Neural cell (in vitro differentiated cells): Measurements from ENCODE around the gene EFEMP2. TPM values are rescaled to one million over a fixed set of nuclear protein-coding genes. Genes with fewer than 3 reads are reported as not detected.

Experiments used
- H2AFZ ChIP-seq: fragments of 200-600, 300-800 bp; sonication (generic), shearing (Covaris generic); 2 replicates; pipeline ENCODE4 v1.6.0; 2014; ENCODE audit warnings: low read depth, mild to moderate bottlenecking, antibody characterized with exemption, low read length, moderate library complexity
- H3F3A ChIP-seq: fragments of 200-600 bp; shearing (Covaris generic); 2 replicates; pipeline ENCODE4 v1.6.1; 2016; ENCODE audit warnings: mild to moderate bottlenecking, moderate library complexity, mixed read lengths, antibody characterized with exemption, low read length; ENCODE audit not compliant: insufficient read depth, poor library complexity, severe bottlenecking
- H3K27ac ChIP-seq: fragments of 200-600, 300-800 bp; sonication (generic), shearing (Covaris generic); 2 replicates; pipeline ENCODE4 v1.5.1; 2014; ENCODE audit warnings: mild to moderate bottlenecking, low read length, moderate library complexity
- H3K27me3 ChIP-seq: fragments of 300-800, 200-600 bp; sonication (generic), shearing (Covaris generic); 2 replicates; pipeline ENCODE4 v1.6.0; 2014; ENCODE audit warnings: mild to moderate bottlenecking, low read depth, low read length, moderate library complexity; ENCODE audit not compliant: insufficient read depth
- H3K36me3 ChIP-seq: fragments of 300-800, 200-600 bp; sonication (generic), shearing (Covaris generic); 2 replicates; pipeline ENCODE4 v1.5.1; 2014; ENCODE audit warnings: mild to moderate bottlenecking, antibody characterized with exemption, low read length, moderate library complexity; ENCODE audit not compliant: insufficient read depth
- H3K4me2 ChIP-seq: fragments of 300-800, 200-600 bp; sonication (generic), shearing (Covaris generic); 2 replicates; pipeline ENCODE4 v1.6.0; 2014; ENCODE audit warnings: mild to moderate bottlenecking, low read length
- H3K4me3 ChIP-seq: fragments of 300-800, 200-600 bp; sonication (generic), shearing (Covaris generic); 2 replicates; pipeline ENCODE4 v1.5.1; 2014; ENCODE audit warnings: mild to moderate bottlenecking, low read length, moderate library complexity
- H3K79me2 ChIP-seq: fragments of 200-600 bp; shearing (Covaris generic); replicated peaks from 2 replicates; pipeline ENCODE4 v1.6.0; 2014; ENCODE audit warnings: mild to moderate bottlenecking, low read length, moderate library complexity; ENCODE audit not compliant: insufficient read depth
- H3K9ac ChIP-seq: fragments of 300-800, 200-600 bp; sonication (generic), shearing (Covaris generic); 2 replicates; pipeline ENCODE4 v1.6.1; 2016; ENCODE audit warnings: mild to moderate bottlenecking, low read length, mixed read lengths
- H3K9me2 ChIP-seq: fragments of 200-600 bp; shearing (Covaris generic); 2 replicates; pipeline ENCODE4 v1.6.1; 2016; ENCODE audit warnings: mild to moderate bottlenecking, low read length, mixed read lengths; ENCODE audit not compliant: insufficient read depth
- H3K9me3 ChIP-seq: fragments of 200-600, 300-800 bp; sonication (generic), shearing (Covaris generic); 2 replicates; pipeline ENCODE4 v1.6.1; 2016; ENCODE audit warnings: mild to moderate bottlenecking, mixed run types, low read length, moderate library complexity, mixed read lengths
- H4K20me1 ChIP-seq: fragments of 200-600 bp; shearing (Covaris generic); 2 replicates; pipeline ENCODE4 v1.6.1; 2016; ENCODE audit warnings: mild to moderate bottlenecking, mixed run types; ENCODE audit not compliant: insufficient read depth
- EP300 ChIP-seq: fragments of 450-650 bp; conservative IDR thresholded peaks from 2 replicates; pipeline ENCODE4 v1.6.1; 2014; ENCODE audit warnings: antibody characterized with exemption, mild to moderate bottlenecking, moderate library complexity; ENCODE audit not compliant: poor library complexity, severe bottlenecking
- EZH2 ChIP-seq: fragments of 200-600, 300-800 bp; shearing (Covaris generic), sonication (generic); IDR thresholded peaks from 2 replicates; pipeline ENCODE4 v1.6.1; 2014; ENCODE audit warnings: antibody characterized with exemption, low read length, borderline replicate concordance, mild to moderate bottlenecking; ENCODE audit not compliant: insufficient read depth, poor library complexity, severe bottlenecking
- MXI1 ChIP-seq: fragments of 450-650 bp; conservative IDR thresholded peaks from 2 replicates; pipeline ENCODE4 v1.6.1; 2014; ENCODE audit warnings: antibody characterized with exemption, mild to moderate bottlenecking; ENCODE audit not compliant: poor library complexity, severe bottlenecking
- POLR2AphosphoS5 ChIP-seq: IDR thresholded peaks from 2 replicates; pipeline ENCODE4 v1.6.1; 2012
- RAD21 ChIP-seq: fragments of 450-650 bp; conservative IDR thresholded peaks from 2 replicates; pipeline ENCODE4 v1.6.1; 2014; ENCODE audit warnings: antibody characterized with exemption, mild to moderate bottlenecking, moderate library complexity
- REST ChIP-seq: IDR thresholded peaks from 2 replicates; pipeline ENCODE4 v1.6.1; 2012; ENCODE audit warnings: borderline replicate concordance
- SMC3 ChIP-seq: fragments of 450-650 bp; conservative IDR thresholded peaks from 2 replicates; pipeline ENCODE4 v1.6.1; 2014; ENCODE audit warnings: antibody characterized with exemption, mild to moderate bottlenecking, moderate library complexity; ENCODE audit not compliant: poor library complexity
- TAF1 ChIP-seq: IDR thresholded peaks from 2 replicates; pipeline ENCODE4 v1.6.1; 2012; ENCODE audit warnings: low read depth
- polyA plus RNA-seq: library from polyadenylated mRNA; depleted of rRNA; stranded (reverse); fragments of >200 nt; gene quantifications from 2 replicates; pipeline ENCODE4 v1.2.3, GENCODE V29; 2014

The EFEMP2 gene
- polyA plus RNA-seq, 1 donor from 2014 or later, result 0.67 TPM

GRCh38 chr11:65903715-65904114 lies 31.1 kb upstream of the EFEMP2 start:
- H3K27me3 ChIP-seq, result peaks cover 56% of the 10 kb centered on the region
- no peaks in the 10 kb centered on the region for H4K20me1 ChIP-seq
- no peaks in the 10 kb centered on the region for H3K79me2 ChIP-seq
- no peaks in the 10 kb centered on the region for H3K9me3 ChIP-seq
- no peak overlapping the region for H3K4me3 ChIP-seq
- no peaks in the 10 kb centered on the region for H3K9me2 ChIP-seq
- H3K9ac ChIP-seq, result no peak overlapping the region
- no peaks in the 10 kb centered on the region for H3F3A ChIP-seq
- no peak overlapping the region for H2AFZ ChIP-seq
- no peaks in the 10 kb centered on the region for H3K36me3 ChIP-seq
- H3K4me2 ChIP-seq, result no peak overlapping the region
- no peak overlapping the region for H3K27ac ChIP-seq
- TF ChIP-seq REST (no peak), POLR2AphosphoS5 (no peak), EP300 (no peak), RAD21 (no peak), EZH2 (no peak)

- H3K27me3 ChIP-seq, result peaks cover 62% of the 10 kb centered on the region
- no peaks in the 10 kb centered on the region for H3K9me2 ChIP-seq
- H3K9me3 ChIP-seq, result no peaks in the 10 kb centered on the region
- no peaks in the 10 kb centered on the region for H3K36me3 ChIP-seq
- no peaks in the 10 kb centered on the region for H3K79me2 ChIP-seq
- no peak overlapping the region for H3K27ac ChIP-seq
- no peak overlapping the region for H2AFZ ChIP-seq
- H3F3A ChIP-seq, result no peaks in the 10 kb centered on the region
- no peak for TF ChIP-seq MXI1
- no peak overlapping the region for H3K4me3 ChIP-seq
- H4K20me1 ChIP-seq, result no peaks in the 10 kb centered on the region
- no peak overlapping the region for H3K4me2 ChIP-seq
- H3K9ac ChIP-seq, result no peak overlapping the region
These were observed 30.5 kb upstream of the EFEMP2 start for GRCh38 chr11:65903068-65903481.

GRCh38 chr11:65900899-65901180 lies 28.2 kb upstream of the EFEMP2 start:
- H3K9me3 ChIP-seq, result no peaks in the 10 kb centered on the region
- TF ChIP-seq POLR2AphosphoS5 (no peak), SMC3 (no peak), RAD21 (no peak), EZH2 (peak; percentile 21), TAF1 (no peak), EP300 (no peak)
- no peaks in the 10 kb centered on the region for H3K79me2 ChIP-seq
- H3K9me2 ChIP-seq, result no peaks in the 10 kb centered on the region
- H3F3A ChIP-seq, result no peaks in the 10 kb centered on the region
- H3K4me2 ChIP-seq, result no peak overlapping the region
- H2AFZ ChIP-seq, result no peak overlapping the region
- no peak overlapping the region for H3K27ac ChIP-seq
- no peak overlapping the region for H3K9ac ChIP-seq
- H3K4me3 ChIP-seq, result peak overlapping the region; percentile 67
- no peaks in the 10 kb centered on the region for H3K36me3 ChIP-seq
- no peaks in the 10 kb centered on the region for H4K20me1 ChIP-seq
- peaks cover 63% of the 10 kb centered on the region for H3K27me3 ChIP-seq
